ENCODE data around the gene KNTC1. TPM values are rescaled to one million over a fixed set of nuclear protein-coding genes. Genes with fewer than 3 reads are reported as not detected.
"Not testable (repeated sequence)": the region's sequence is repeated elsewhere in the genome, so short reads cannot be mapped to it uniquely, and the experiment has no call there.

KNTC1 gene
- total RNA-seq, 1 donor = 26.2 TPM

DNA sequence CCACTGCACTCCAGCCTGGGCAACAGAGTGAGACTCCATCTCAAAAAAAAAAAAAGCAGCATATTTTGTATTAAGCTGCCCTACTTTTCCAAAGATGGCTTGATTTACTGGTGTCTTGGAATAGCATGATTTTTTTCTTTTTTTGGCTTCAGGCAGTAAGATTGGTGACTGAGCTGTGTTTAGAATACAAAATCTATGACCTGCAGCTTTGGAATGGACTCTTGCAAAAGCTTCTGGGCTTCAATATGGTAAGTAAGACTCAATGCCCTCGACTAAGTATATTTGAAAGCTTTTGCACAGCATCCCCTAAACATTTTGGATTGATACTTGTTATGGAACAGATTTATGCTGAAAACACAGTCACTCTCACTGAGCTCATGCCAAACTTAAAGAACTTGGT, 87.8 kb downstream of the KNTC1 start:
- H3K4me3 ChIP-seq (ENCODE audit: low read length) = no peak overlapping the region
- no peaks in the 10 kb centered on the region for H3K4me1 ChIP-seq (ENCODE audit: insufficient read depth, low read length)
- H3K27me3 ChIP-seq (ENCODE audit: insufficient read depth, low read length) = no peaks in the 10 kb centered on the region
- no peaks in the 10 kb centered on the region for H3K9me3 ChIP-seq (ENCODE audit: low read depth, low read length)

DNA sequence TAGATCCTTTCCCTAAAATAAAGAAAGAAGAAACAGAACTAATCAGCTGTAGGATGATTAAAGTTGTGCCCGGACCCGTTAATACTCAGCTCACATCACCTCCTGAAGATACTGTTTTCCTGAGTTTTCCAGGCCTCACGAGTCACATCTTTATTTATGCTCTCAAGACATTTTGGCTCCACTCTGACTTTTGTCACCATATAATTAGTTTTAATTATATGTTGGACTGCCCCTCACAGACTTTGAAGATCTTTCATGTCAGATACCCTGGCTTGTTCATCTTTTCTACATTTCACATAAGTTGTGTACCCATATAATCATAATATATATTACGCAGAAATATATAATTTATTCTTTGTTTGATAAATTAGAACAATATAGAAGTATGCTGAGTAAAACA, 88.7 kb downstream of the KNTC1 start:
- Histone ChIP-seq H3K4me1 (ENCODE audit: insufficient read depth, low read length) (no peaks in the 10 kb centered on the region), H3K9me3 (ENCODE audit: low read depth, low read length) (no peaks in the 10 kb centered on the region), H3K27me3 (ENCODE audit: insufficient read depth, low read length) (no peaks in the 10 kb centered on the region), H3K4me3 (ENCODE audit: low read length) (no peak overlapping the region)

DNA sequence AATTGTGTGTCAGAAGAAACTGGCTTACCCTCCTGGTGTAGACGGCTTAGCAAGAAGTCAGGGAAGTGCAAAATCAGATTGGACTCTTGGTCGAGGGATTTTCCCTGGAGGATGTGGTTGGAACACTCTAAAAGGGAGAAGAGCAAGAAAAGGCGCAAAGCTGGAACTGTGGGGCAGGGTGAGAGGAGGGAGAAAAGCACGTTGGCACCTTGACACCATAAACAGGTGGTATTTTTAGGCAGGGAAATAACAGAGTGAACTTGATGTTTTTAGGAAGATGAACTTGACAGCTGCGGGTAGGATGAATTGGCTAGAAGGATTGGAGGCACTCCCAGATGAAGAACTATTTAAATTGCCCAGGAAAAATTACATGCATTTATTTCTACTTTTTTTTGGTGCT, 108.4 kb downstream of the KNTC1 start:
- no peak overlapping the region for H3K4me3 ChIP-seq (ENCODE audit: low read length)
- H3K27me3 ChIP-seq (ENCODE audit: insufficient read depth, low read length) = no peaks in the 10 kb centered on the region
- no peaks in the 10 kb centered on the region for H3K4me1 ChIP-seq (ENCODE audit: insufficient read depth, low read length)
- no peaks in the 10 kb centered on the region for H3K9me3 ChIP-seq (ENCODE audit: low read depth, low read length)

- peaks cover 17% of the 10 kb centered on the region for H3K4me1 ChIP-seq (ENCODE audit: insufficient read depth, low read length)
- H3K9me3 ChIP-seq (ENCODE audit: low read depth, low read length) = no peaks in the 10 kb centered on the region
- no peaks in the 10 kb centered on the region for H3K27me3 ChIP-seq (ENCODE audit: insufficient read depth, low read length)
- H3K4me3 ChIP-seq (ENCODE audit: low read length) = no peak overlapping the region
These were observed 116.3 kb downstream of the KNTC1 start for GRCh38 chr12:122643207-122643805.

- H3K4me1 ChIP-seq (ENCODE audit: insufficient read depth, low read length) = peaks cover 34% of the 10 kb centered on the region
- H3K4me3 ChIP-seq (ENCODE audit: low read length) = peak overlapping the region; percentile 14
- H3K9me3 ChIP-seq (ENCODE audit: low read depth, low read length) = no peaks in the 10 kb centered on the region
- H3K27me3 ChIP-seq (ENCODE audit: insufficient read depth, low read length) = no peaks in the 10 kb centered on the region
These were observed 119.6 kb downstream of the KNTC1 start for GRCh38 chr12:122646517-122647217.

- Histone ChIP-seq H3K4me3 (ENCODE audit: low read length) (no peak overlapping the region), H3K4me1 (ENCODE audit: insufficient read depth, low read length) (peaks cover 28% of the 10 kb centered on the region), H3K27me3 (ENCODE audit: insufficient read depth, low read length) (no peaks in the 10 kb centered on the region), H3K9me3 (ENCODE audit: low read depth, low read length) (no peaks in the 10 kb centered on the region)
These were observed 124.6 kb downstream of the KNTC1 start for GRCh38 chr12:122651520-122652224.

DNA sequence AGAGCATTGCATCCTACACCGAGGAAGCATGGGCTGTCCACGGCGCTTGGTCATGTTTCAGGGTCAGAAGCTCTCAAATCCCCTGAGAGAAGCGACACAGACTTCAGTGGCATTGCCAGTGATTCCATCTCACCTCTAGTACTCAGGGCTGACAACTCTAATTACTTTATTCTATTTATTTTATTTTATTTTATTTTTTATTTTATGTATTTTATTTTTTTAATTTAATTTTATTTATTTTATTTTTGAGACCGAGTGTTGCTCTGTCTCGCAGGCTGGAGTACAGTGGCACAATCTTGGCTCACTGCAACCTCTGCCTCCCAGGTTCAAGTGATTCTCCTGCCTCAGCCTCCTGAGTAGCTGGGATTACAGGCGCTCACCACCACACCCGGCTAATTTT, 126.2 kb downstream of the KNTC1 start:
- H3K4me3 ChIP-seq (ENCODE audit: low read length); H3K9me3 ChIP-seq (ENCODE audit: low read depth, low read length); H3K27me3 ChIP-seq (ENCODE audit: insufficient read depth, low read length): not testable (repeated sequence)
- H3K4me1 ChIP-seq (ENCODE audit: insufficient read depth, low read length) = peaks cover 17% of the 10 kb centered on the region

GRCh38 chr12:122656298-122656697, 129.2 kb downstream of the KNTC1 start:
- no peak overlapping the region for H3K4me3 ChIP-seq (ENCODE audit: low read length)
- H3K4me1 ChIP-seq (ENCODE audit: insufficient read depth, low read length) = peaks cover 8% of the 10 kb centered on the region
- H3K9me3 ChIP-seq (ENCODE audit: low read depth, low read length) = no peaks in the 10 kb centered on the region
- no peaks in the 10 kb centered on the region for H3K27me3 ChIP-seq (ENCODE audit: insufficient read depth, low read length)

DNA sequence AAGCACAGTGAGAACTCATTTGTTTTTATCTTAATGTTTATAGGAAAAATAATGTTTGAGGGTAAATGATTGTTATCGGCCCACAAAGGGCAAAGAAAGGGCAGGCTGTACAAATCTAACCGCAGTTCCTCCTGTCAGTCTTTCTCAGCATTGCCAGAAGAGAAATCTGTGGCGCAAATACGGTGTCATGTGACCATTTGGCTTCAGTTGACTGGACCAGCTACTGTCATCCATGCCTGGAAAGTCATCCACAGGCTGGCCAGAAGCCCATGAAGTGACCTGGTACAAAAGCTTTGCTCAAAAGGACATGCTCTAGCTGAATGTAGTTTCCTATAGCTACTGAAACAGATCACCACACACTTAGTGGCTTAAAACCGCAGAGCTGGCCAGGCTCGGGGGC, 132.5 kb downstream of the KNTC1 start:
- Histone ChIP-seq H3K27me3 (ENCODE audit: insufficient read depth, low read length) (no peaks in the 10 kb centered on the region), H3K4me1 (ENCODE audit: insufficient read depth, low read length) (peaks cover 8% of the 10 kb centered on the region), H3K9me3 (ENCODE audit: low read depth, low read length) (no peaks in the 10 kb centered on the region), H3K4me3 (ENCODE audit: low read length) (no peak overlapping the region)

GRCh38 chr12:122661246-122661645, 134.2 kb downstream of the KNTC1 start:
- H3K9me3 ChIP-seq (ENCODE audit: low read depth, low read length) = no peaks in the 10 kb centered on the region
- H3K27me3 ChIP-seq (ENCODE audit: insufficient read depth, low read length) = no peaks in the 10 kb centered on the region
- no peak overlapping the region for H3K4me3 ChIP-seq (ENCODE audit: low read length)
- H3K4me1 ChIP-seq (ENCODE audit: insufficient read depth, low read length) = peaks cover 8% of the 10 kb centered on the region

DNA sequence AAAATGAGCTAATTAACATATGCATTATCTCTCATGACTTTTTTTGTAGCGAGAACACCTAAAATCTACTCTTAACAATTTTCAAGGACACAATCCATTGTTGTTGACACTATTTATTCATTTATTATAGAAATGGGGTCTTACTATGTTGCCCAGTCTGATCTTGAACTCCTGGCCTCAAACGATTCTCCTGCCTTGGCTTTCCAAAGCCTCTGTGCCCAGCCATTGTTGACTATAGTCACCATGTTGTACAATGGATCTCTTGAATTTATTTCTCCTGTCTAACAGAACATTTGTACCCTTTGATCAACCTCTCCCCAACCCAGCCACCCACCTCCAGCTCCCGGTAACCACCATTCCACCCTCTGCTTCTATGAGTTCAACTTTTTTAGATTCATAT, 134.9 kb downstream of the KNTC1 start:
- Histone ChIP-seq H3K4me3 (ENCODE audit: low read length) (no peak overlapping the region), H3K4me1 (ENCODE audit: insufficient read depth, low read length) (peaks cover 8% of the 10 kb centered on the region)

DNA sequence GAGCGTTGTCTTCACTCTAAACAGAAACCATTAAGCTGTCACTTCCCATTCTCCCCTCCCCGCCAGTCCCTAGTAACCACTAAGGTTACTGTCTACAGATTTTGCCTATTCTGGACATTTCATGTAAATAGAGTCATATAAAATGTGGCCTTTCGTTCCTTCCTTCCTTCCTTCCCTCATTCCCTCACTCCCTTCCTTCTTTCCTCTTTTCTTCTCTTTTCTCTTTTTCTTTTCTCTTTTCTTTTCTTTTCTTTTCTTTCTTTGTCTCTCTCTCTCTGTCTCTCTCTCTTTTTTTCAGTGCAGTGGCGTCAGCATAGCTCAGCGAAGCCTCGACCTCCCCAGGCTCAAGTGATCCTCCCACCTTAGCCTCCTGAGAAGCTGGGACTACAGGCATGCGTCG, 138.3 kb downstream of the KNTC1 start:
- Histone ChIP-seq H3K27me3 (ENCODE audit: insufficient read depth, low read length) (no peaks in the 10 kb centered on the region), H3K9me3 (ENCODE audit: low read depth, low read length) (no peaks in the 10 kb centered on the region), H3K4me1 (ENCODE audit: insufficient read depth, low read length) (no peaks in the 10 kb centered on the region), H3K4me3 (ENCODE audit: low read length) (no peak overlapping the region)

More for the DNA sequence above, 134.9 kb downstream of the KNTC1 start:
- no peaks in the 10 kb centered on the region for H3K27me3 ChIP-seq (ENCODE audit: insufficient read depth, low read length)
- no peaks in the 10 kb centered on the region for H3K9me3 ChIP-seq (ENCODE audit: low read depth, low read length)

- no peaks in the 10 kb centered on the region for H3K4me1 ChIP-seq (ENCODE audit: insufficient read depth, low read length)
- no peaks in the 10 kb centered on the region for H3K27me3 ChIP-seq (ENCODE audit: insufficient read depth, low read length)
- H3K9me3 ChIP-seq (ENCODE audit: low read depth, low read length) = no peaks in the 10 kb centered on the region
- H3K4me3 ChIP-seq (ENCODE audit: low read length) = no peak overlapping the region
These were observed 138.7 kb downstream of the KNTC1 start for GRCh38 chr12:122665759-122666158.

DNA sequence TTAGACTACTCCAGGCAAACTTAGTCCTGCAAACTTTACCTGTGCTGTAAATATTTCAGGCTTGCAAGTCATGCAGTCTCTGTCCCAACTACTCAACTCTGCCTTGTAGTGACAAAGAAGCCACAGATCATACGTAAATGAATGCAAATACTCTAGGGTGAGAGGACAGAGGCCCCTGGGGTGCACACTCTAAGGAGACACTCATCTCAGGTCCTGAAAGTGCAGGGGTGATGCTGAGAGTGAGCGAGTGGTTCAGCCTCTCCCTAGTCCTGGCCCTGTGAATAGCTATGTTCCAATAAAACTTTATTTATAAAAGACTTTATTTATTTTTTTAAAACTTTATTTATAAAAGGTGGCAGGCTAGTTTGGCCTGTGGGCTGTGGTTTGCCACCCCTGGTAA, 141.2 kb downstream of the KNTC1 start:
- no peaks in the 10 kb centered on the region for H3K9me3 ChIP-seq (ENCODE audit: low read depth, low read length)
- no peaks in the 10 kb centered on the region for H3K4me1 ChIP-seq (ENCODE audit: insufficient read depth, low read length)
- H3K27me3 ChIP-seq (ENCODE audit: insufficient read depth, low read length) = no peaks in the 10 kb centered on the region
- no peak overlapping the region for H3K4me3 ChIP-seq (ENCODE audit: low read length)

- H3K27me3 ChIP-seq (ENCODE audit: insufficient read depth, low read length) = no peaks in the 10 kb centered on the region
- H3K9me3 ChIP-seq (ENCODE audit: low read depth, low read length) = no peaks in the 10 kb centered on the region
- H3K4me3 ChIP-seq (ENCODE audit: low read length) = no peak overlapping the region
- no peaks in the 10 kb centered on the region for H3K4me1 ChIP-seq (ENCODE audit: insufficient read depth, low read length)
These were observed 142.5 kb downstream of the KNTC1 start for GRCh38 chr12:122669397-122670070.

Measured in mononuclear cell (primary cell).